Islet precursor cell (in vitro differentiated cells): ENCODE measurements around the gene MDFIC2.
"Not testable (repeated sequence)": the region's sequence is repeated elsewhere in the genome, so short reads cannot be mapped to it uniquely, and the experiment has no call there.

Source experiments
- DNase-seq: peaks from one replicate; pipeline ENCODE4 v3.0.0-alpha.2; 2018

The MDFIC2 gene

GRCh38 chr3:70250492-70250891 lies 61.9 kb downstream of the MDFIC2 start:
- no peak for DNase-seq

GRCh38 chr3:70249509-70250160 lies 62.8 kb downstream of the MDFIC2 start:
- no peak for DNase-seq

- no peak for DNase-seq
Observed at GRCh38 chr3:70248856-70249255, 63.6 kb downstream of the MDFIC2 start.

- DNase-seq, result no peak
Observed at GRCh38 chr3:70247955-70248354, 64.5 kb downstream of the MDFIC2 start.

- DNase-seq, result no peak
Observed at GRCh38 chr3:70245746-70246525, 66.5 kb downstream of the MDFIC2 start.

GRCh38 chr3:70244422-70244821 lies 68.0 kb downstream of the MDFIC2 start:
- no peak for DNase-seq

GRCh38 chr3:70242297-70242882 lies 70.0 kb downstream of the MDFIC2 start:
- DNase-seq, result no peak

- no peak for DNase-seq
Observed at GRCh38 chr3:70233812-70234211, 78.6 kb downstream of the MDFIC2 start.

GRCh38 chr3:70233112-70233511 lies 79.3 kb downstream of the MDFIC2 start:
- DNase-seq, result no peak

GRCh38 chr3:70231266-70231701 lies 81.2 kb downstream of the MDFIC2 start:
- no peak for DNase-seq

- DNase-seq, result no peak
Observed at GRCh38 chr3:70227437-70227836, 85.0 kb downstream of the MDFIC2 start.

GRCh38 chr3:70225146-70225545 lies 87.3 kb downstream of the MDFIC2 start:
- DNase-seq, result no peak

GRCh38 chr3:70224337-70224736 lies 88.1 kb downstream of the MDFIC2 start:
- no peak for DNase-seq

- no peak for DNase-seq
Observed at GRCh38 chr3:70218471-70218870, 94.0 kb downstream of the MDFIC2 start.

GRCh38 chr3:70211274-70211673 lies 101.2 kb downstream of the MDFIC2 start:
- not testable (repeated sequence) for DNase-seq

- no peak for DNase-seq
Observed at GRCh38 chr3:70201975-70202374, 110.5 kb downstream of the MDFIC2 start.

GRCh38 chr3:70189884-70190473 lies 122.5 kb downstream of the MDFIC2 start:
- DNase-seq, result no peak

GRCh38 chr3:70186221-70186620 lies 126.2 kb downstream of the MDFIC2 start:
- DNase-seq, result no peak

- no peak for DNase-seq
Observed at GRCh38 chr3:70185661-70186060, 126.8 kb downstream of the MDFIC2 start.

GRCh38 chr3:70183781-70184504 lies 128.5 kb downstream of the MDFIC2 start:
- no peak for DNase-seq

GRCh38 chr3:70182166-70182565 lies 130.3 kb downstream of the MDFIC2 start:
- DNase-seq, result no peak

- DNase-seq, result no peak
Observed at GRCh38 chr3:70180664-70181063, 131.8 kb downstream of the MDFIC2 start.

- no peak for DNase-seq
Observed at GRCh38 chr3:70179111-70179510, 133.3 kb downstream of the MDFIC2 start.
